ENCODE results near the gene ATG10. TPM values are rescaled to one million over a fixed set of nuclear protein-coding genes. Genes with fewer than 3 reads are reported as not detected.

Gene ATG10
- total and polyA plus RNA-seq, 2 of the 13 experiments (the other 11 are each of a cell fraction or from before 2014, with no cell fraction given), result 2.0 to 5.7 TPM

DNA sequence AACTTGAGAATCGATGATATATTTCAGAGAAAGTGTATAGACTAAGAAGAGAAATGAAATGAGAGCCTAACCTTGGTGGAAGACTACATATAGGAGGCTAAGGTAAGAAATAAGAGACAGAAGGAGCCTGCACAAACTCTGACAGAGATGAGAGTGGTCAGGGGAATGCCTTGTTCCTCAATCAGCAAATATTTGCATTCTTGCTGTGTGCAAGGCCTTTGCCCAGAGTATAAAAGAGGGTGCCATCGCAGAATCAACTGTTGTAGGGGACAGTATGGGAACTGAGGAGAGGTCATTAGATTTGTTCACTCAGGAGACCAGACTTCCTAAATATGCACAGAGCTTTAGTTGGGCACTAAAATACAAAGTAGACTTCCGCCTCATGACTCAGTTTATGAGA lies 137.2 kb downstream of the ATG10 start:
- H3K79me2 ChIP-seq (ENCODE audit: insufficient read depth, low read length), result no peaks in the 10 kb centered on the region
- H3K9ac ChIP-seq (ENCODE audit: insufficient read depth, low read depth, low read length), result no peak overlapping the region
- 19% methylated on average over 3 of the region's 3 CpGs for WGBS (ENCODE audit: low lambda C conversion rate)
- no peaks in the 10 kb centered on the region for H3K36me3 ChIP-seq (replicated peaks in 1 of 2; ENCODE audit: control insufficient read depth in 1 of 2, insufficient read depth in 2 of 2, low read length in 2 of 2)
- H3K27ac ChIP-seq (ENCODE audit: extremely low read length, insufficient read depth, low read length), result no peak overlapping the region
- no peaks in the 10 kb centered on the region for H3K9me3 ChIP-seq (ENCODE audit: low read length)
- peak overlapping the region; percentile 36 for H3K4me2 ChIP-seq (ENCODE audit: low read depth, low read length)
- intact Hi-C loops (cut with micrococcal nuclease; ENCODE audit: unreplicated experiment) (no loop called here), in situ Hi-C loops (cut with HindIII; ENCODE audit: extremely low pct_ligation_motif_present, low pct_unique_long_range_greater_than_20kb) (no loop called here)
- FAIRE-seq, result no peak
- H3K27me3 ChIP-seq (ENCODE audit: control insufficient read depth in 1 of 2, insufficient read depth in 2 of 2, low read length in 2 of 2), result no peaks in the 10 kb centered on the region
- ChIA-PET CTCF (ENCODE audit: low intra/inter-chr PET ratio, low total read pairs) (no interaction called here), POLR2A (no interaction called here)
- H3K4me3 ChIP-seq (replicated peaks in 1 of 3; ENCODE audit: insufficient read depth in 1 of 3, low read depth in 2 of 3, low read length in 3 of 3), result no peak overlapping the region
- no TSS peak for BruUV-seq (replicated peaks)
- ATAC-seq, result peak; percentile 90
- no peaks in the 10 kb centered on the region for H4K20me1 ChIP-seq (ENCODE audit: insufficient read depth, low read length)
- H3K4me1 ChIP-seq (ENCODE audit: insufficient read depth, low read length), result peaks cover 9% of the 10 kb centered on the region
- H2AFZ ChIP-seq (ENCODE audit: low read length), result no peak overlapping the region
- DNase-seq (ENCODE audit: low spot score), result peak; percentile 30
- TF ChIP-seq SNAPC2 (CRISPR knock-in tag; IDR thresholded peaks at IDR 0.05), result no peak
- TF ChIP-seq JUN (CRISPR knock-in tag; IDR thresholded peaks at IDR 0.05), result no peak
- TF ChIP-seq CREB1 (IDR thresholded peaks at IDR 0.05), result no peak
- TF ChIP-seq CREB1 (CRISPR knock-in tag; IDR thresholded peaks at IDR 0.05), result no peak
- TF ChIP-seq MAFK (conservative IDR thresholded peaks at IDR 0.05 in 1 of 2, IDR thresholded peaks at IDR 0.05 in 1 of 2; ENCODE audit: low read length in 2 of 2), result 0 out of 4 replicates have a peak, but pooled peaks of 1 of the 2 experiments have one; percentile 3
- TF ChIP-seq NFIB (CRISPR knock-in tag; IDR thresholded peaks at IDR 0.05; ENCODE audit: borderline replicate concordance), result no peak
- no peak for TF ChIP-seq MXI1 (IDR thresholded peaks at IDR 0.05; ENCODE audit: borderline replicate concordance, low read depth, low read length)
- no peak for TF ChIP-seq SOX13 (IDR thresholded peaks at IDR 0.05)
- TF ChIP-seq SOX13 (CRISPR knock-in tag; conservative IDR thresholded peaks at IDR 0.05 in 1 of 2, IDR thresholded peaks at IDR 0.05 in 1 of 2), result 0 out of 4 replicates have a peak, but pooled peaks of 1 of the 2 experiments have one; percentile 15
- no peak for TF ChIP-seq ATF1 (CRISPR knock-in tag; IDR thresholded peaks at IDR 0.05)
- TF ChIP-seq KDM3A (CRISPR knock-in tag; IDR thresholded peaks at IDR 0.05; ENCODE audit: low read depth), result no peak
- TF ChIP-seq, protein P1, sequence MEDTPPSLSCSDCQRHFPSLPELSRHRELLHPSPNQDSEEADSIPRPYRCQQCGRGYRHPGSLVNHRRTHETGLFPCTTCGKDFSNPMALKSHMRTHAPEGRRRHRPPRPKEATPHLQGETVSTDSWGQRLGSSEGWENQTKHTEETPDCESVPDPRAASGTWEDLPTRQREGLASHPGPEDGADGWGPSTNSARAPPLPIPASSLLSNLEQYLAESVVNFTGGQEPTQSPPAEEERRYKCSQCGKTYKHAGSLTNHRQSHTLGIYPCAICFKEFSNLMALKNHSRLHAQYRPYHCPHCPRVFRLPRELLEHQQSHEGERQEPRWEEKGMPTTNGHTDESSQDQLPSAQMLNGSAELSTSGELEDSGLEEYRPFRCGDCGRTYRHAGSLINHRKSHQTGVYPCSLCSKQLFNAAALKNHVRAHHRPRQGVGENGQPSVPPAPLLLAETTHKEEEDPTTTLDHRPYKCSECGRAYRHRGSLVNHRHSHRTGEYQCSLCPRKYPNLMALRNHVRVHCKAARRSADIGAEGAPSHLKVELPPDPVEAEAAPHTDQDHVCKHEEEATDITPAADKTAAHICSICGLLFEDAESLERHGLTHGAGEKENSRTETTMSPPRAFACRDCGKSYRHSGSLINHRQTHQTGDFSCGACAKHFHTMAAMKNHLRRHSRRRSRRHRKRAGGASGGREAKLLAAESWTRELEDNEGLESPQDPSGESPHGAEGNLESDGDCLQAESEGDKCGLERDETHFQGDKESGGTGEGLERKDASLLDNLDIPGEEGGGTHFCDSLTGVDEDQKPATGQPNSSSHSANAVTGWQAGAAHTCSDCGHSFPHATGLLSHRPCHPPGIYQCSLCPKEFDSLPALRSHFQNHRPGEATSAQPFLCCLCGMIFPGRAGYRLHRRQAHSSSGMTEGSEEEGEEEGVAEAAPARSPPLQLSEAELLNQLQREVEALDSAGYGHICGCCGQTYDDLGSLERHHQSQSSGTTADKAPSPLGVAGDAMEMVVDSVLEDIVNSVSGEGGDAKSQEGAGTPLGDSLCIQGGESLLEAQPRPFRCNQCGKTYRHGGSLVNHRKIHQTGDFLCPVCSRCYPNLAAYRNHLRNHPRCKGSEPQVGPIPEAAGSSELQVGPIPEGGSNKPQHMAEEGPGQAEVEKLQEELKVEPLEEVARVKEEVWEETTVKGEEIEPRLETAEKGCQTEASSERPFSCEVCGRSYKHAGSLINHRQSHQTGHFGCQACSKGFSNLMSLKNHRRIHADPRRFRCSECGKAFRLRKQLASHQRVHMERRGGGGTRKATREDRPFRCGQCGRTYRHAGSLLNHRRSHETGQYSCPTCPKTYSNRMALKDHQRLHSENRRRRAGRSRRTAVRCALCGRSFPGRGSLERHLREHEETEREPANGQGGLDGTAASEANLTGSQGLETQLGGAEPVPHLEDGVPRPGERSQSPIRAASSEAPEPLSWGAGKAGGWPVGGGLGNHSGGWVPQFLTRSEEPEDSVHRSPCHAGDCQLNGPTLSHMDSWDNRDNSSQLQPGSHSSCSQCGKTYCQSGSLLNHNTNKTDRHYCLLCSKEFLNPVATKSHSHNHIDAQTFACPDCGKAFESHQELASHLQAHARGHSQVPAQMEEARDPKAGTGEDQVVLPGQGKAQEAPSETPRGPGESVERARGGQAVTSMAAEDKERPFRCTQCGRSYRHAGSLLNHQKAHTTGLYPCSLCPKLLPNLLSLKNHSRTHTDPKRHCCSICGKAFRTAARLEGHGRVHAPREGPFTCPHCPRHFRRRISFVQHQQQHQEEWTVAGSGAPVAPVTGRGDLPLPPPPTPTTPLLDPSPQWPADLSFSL (CRISPR knock-in tag; IDR thresholded peaks at IDR 0.05), result no peak
- TF ChIP-seq ZMYM4 (CRISPR knock-in tag; IDR thresholded peaks at IDR 0.05), result peak; percentile 26; the same call in 1 of the 2 replicates
- no peak for TF ChIP-seq NFE2L1 (CRISPR knock-in tag; IDR thresholded peaks at IDR 0.05; ENCODE audit: borderline replicate concordance)
- no peak for TF ChIP-seq MTA3 (CRISPR knock-in tag; IDR thresholded peaks at IDR 0.05)
- TF ChIP-seq, protein P2, sequence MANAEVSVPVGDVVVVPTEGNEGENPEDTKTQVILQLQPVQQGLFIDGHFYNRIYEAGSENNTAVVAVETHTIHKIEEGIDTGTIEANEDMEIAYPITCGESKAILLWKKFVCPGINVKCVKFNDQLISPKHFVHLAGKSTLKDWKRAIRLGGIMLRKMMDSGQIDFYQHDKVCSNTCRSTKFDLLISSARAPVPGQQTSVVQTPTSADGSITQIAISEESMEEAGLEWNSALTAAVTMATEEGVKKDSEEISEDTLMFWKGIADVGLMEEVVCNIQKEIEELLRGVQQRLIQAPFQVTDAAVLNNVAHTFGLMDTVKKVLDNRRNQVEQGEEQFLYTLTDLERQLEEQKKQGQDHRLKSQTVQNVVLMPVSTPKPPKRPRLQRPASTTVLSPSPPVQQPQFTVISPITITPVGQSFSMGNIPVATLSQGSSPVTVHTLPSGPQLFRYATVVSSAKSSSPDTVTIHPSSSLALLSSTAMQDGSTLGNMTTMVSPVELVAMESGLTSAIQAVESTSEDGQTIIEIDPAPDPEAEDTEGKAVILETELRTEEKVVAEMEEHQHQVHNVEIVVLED (CRISPR knock-in tag; IDR thresholded peaks at IDR 0.05; ENCODE audit: borderline replicate concordance), result no peak
- TF ChIP-seq NR2F6 (IDR thresholded peaks at IDR 0.05), result no peak
- no peak for TF ChIP-seq NR2F6 (CRISPR knock-in tag; IDR thresholded peaks at IDR 0.05)
- TF ChIP-seq ZNF432 (CRISPR knock-in tag; IDR thresholded peaks at IDR 0.05; ENCODE audit: borderline replicate concordance), result no peak
